HG02623 (cell line): ENCODE results near the gene PROSER1.
A peak's percentile ranks its signal among the peaks of the same experiment; 100 is the strongest.
"Not testable (repeated sequence)": the region's sequence is repeated elsewhere in the genome, so short reads cannot be mapped to it uniquely, and the experiment has no call there.

Experiments used
- ATAC-seq: cut with Tn5 transposase; IDR thresholded peaks from one replicate; pipeline ENCODE4 v1.9.1; 2021; ENCODE audit warnings: moderate library complexity; ENCODE audit not compliant: unreplicated experiment

PROSER1 gene

DNA sequence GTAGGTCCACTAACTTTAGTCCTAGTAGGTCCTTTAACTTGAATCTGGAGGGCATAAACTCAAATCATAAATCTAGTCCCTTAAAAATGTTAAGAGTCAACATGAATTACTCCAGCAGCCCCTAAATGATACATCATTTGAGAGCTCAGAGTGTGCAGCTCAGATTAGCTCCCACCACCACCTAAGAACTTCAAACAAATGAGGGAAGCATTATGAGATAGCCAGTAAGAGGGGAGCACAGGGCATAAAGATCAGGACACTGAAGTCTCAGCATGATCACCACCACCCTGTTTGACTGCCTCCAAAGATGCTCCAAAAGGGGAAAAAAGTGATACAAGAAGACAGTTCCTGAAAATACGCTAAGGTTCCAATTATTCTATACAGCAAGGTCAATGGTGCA, 5.7 kb downstream of the PROSER1 start:
- no peak for ATAC-seq

DNA sequence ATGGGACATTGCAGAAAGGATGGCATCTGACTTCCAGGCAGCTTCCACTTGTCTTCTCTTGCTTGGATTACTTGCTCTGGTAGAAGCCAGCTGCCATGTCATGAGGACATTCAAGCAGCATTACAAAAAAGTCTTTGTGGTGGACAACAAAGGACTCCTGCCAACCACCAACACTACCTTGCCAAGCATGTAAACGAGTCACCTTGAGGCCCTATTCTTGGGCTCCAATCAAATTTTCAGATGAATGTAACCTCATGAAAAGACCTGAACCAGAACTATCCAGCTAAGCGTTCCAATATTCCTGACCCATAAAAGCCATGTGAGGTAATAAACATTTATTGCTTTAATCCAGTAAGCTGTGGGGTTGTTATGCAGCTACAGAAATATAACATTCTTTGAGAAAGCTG, 12.5 kb downstream of the PROSER1 start:
- no peak for ATAC-seq

DNA sequence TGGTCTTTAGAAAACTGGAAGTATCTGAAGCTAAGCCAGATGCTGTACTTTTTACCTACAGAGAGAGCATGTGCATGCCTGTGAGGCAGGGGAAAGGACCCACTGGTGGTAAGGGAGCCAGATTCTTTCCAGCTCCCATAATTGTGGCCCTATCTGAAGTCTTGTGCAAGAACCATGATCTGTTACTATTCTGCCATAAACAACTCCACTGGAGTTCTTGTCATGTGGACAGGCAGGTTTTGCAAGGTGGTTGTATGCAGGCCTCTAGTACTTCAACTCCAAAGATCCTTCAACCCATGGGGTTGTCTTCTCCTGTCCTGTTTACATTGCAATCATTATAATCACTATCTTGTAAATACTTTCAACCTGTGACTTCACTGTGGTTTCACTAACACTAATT, 14.1 kb downstream of the PROSER1 start:
- ATAC-seq, result no peak

DNA sequence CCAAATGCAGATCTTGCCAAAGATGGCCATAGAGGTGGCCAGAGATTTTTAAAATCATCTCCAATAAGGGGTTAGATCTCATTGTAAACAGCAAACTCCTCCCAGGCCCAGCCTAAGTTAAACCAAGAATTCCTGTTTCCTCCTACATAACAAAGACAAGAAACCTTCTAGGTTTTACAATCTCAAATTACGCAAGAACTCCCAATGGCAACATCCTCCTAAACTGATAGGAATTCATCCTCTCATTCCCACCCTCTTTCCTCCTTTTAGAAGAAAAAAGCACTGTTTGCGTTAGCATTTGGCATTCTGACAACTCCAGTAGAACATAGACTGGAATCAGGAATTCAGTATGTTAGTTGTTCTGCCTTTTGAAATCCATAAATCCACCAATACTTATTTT, 14.6 kb downstream of the PROSER1 start:
- no peak for ATAC-seq

DNA sequence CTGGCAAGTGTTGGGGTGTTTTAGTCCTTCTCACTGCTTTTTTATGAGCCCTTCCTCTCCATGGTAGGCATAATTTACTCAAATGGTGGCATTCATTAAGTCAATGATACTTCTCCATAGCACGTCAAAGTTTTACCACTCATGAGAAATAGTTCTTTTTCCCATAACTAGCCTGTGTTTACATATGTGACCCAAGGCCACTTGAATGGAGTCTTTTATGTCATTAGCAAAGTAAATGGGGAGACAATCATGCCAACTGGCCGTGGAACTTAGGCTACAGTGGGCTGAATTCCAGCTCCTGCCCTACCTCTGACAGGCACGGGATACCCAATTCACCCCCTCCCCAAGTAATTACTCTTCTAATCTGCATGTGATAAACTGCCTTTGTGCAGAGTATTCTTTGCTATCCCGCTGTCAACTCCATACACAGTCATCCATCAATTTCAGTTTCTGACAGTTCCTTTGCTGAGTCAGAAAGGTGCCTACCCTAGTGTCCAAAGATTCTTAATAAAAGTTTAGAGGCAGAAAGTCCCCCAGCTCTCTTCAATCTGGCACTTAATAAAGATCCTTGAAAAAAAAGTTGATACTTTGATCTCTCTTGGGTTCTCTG, 16.9 kb downstream of the PROSER1 start:
- no peak for ATAC-seq

DNA sequence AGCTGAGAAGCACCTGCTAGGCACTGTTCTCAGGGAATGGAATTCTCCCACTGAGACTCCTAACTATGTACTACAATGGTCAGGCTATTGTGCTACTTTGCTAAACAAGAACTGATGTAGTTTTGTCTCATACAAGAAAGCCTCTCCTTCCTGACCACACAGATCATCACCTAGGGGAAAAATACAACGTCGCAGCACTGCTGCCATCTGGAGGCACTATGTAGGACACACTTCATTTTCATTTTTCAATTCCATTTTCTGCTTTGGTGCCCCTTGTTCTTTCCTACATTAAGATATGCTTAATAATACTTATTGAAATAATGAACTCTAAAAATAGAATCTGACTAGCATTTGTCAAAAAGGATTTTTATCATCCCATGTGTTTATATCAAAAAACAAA, 21.1 kb downstream of the PROSER1 start:
- ATAC-seq, result peak; percentile 73

DNA sequence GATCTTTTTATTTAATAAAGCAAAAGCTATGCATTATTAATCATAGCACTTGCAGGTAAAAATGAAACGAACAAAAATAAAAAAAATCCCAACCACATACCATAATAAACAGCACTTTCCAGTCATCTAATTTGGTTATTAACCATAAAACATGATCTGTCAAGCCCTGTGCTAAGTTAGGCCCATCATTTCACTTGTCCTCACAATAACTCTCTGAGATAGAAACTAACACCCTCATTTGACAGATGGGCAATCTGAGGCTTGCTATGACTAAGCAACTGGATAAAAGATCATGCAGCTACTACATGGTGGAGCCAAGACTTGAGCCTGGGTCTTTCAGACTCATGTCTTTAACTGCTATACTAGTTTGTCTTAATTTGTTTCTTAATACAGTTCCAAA, 21.8 kb downstream of the PROSER1 start:
- peak; percentile 66 for ATAC-seq

DNA sequence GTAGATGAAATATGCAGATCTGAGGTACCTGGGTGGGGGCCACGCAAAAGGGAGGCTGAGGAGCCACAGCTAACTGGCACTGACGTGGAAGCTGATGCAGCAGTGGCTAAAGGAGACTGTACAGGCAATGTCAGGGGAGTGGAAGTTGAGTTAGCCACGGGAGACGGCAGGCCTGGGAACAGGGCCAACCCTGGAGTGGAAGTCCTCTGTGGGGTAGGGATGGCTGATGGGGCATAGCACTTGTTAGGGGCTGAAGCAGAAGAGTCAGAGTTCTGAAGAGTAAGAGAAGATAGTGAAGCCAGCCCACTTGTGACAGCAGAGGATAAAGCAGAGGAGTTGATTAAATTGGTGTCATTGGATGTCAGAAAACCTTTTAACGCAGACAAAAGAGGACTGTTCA, 24.4 kb downstream of the PROSER1 start:
- ATAC-seq, result no peak

DNA sequence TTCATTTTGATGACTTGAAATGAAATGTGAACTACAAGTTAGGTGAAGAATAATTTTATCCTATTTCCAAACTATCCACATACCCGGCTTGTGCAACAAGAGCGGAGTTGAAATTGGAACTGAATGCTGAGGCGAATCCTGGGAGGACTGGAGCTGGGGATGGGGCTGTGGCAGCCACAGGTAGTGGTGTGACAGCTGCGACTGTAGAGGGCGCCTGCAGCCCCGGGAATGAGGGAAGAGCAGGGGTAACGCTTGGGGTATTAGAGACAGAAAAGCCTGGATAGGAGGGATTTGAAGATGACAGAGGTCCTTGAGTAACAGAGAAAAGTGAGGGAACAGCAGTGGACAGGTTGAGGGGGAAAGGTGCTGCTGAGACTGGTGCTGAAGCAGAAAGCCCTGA, 25.3 kb downstream of the PROSER1 start:
- no peak for ATAC-seq

DNA sequence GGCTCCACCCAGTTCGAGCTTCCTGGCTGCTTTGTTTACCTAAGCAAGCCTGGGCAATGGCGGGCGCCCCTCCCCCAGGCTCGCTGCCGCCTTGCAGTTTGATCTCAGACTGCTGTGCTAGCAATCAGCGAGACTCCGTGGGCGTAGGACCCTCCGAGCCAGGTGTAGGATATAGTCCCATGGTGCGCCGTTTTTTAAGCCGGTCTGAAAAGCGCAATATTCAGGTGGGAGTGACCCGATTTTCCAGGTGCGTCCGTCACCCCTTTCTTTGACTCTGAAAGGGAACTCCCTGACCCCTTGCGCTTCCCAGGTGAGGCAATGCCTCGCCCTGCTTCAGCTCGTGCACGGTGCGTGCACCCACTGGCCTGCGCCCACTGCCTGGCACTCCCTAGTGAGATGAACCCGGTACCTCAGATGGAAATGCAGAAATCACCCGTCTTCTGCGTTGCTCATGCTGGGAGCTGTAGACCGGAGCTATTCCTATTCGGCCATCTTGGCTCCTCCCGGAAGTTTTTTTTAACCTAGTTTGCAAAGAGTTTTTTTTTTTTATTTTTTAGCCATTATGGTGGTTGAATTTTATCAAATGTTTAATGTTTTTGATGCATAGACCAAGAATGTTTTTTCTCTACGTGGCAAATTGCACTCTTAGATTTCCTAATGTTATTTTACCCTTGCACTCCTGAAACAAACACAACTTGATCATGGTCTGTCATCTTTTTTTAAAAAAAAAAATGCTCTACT, 31.3 kb downstream of the PROSER1 start:
- not testable (repeated sequence) for ATAC-seq

DNA sequence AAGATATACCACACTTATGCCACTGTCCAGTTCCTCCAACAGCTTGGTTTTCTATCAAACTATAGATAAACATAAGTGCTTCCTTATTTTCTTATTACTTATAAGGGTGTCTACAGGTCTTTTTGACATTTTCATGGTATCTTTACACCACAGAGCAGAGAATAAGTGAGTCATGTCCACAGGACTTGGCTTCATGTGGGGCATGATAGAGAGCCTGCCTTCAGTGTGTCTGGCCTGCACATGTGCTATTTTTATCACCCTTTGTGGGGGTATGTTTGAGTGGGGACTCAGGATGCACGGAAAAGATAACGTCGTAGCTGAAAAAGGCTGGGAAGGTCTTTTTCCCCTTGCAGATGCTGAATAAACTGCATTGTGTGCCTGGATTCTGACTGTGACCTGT, 39.1 kb downstream of the PROSER1 start:
- ATAC-seq, result no peak

DNA sequence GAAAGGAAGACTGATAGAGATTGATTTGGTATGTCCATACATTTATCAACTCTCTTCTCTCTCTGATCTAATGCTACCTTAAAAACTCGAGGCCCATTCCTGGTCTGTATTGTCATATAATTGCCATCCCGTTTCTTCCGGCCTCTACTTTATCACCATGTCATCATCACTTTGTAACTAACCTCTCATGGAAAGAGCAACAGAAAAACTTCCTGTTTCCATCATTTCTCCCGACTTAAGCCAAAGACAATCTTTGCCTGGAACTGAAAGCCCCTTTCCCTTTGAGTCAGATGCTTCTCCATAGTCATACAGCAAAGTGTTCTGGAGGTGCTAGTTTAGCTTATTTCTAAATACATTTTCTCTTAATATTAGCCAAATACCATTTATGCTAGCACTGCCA, 44.5 kb downstream of the PROSER1 start:
- no peak for ATAC-seq

DNA sequence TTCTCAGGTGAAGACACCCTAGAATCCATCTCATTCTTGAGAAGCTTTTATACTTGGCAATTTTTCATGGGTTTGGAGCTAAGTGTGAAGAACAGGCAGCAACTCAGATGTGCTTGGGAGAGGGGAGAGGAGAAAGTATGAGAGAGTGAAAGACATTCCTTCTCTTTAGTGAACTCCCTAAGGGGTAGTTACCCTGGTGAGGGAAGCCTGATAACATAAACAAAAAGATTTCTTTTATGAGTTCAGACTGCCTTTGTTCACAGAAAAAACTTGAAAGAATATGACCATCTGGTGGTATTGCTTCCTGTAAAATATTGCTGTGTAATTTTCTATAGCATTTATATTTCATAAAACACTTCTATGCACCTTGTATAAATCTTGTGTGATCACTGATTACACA, 47.2 kb downstream of the PROSER1 start, which contains the start of gene STOML3:
Gene STOML3 (minus strand): TSS at position 139 of the 400 bp plus-strand sequence. CDS start 110 bp downstream, at position 29.
- no peak for ATAC-seq

DNA sequence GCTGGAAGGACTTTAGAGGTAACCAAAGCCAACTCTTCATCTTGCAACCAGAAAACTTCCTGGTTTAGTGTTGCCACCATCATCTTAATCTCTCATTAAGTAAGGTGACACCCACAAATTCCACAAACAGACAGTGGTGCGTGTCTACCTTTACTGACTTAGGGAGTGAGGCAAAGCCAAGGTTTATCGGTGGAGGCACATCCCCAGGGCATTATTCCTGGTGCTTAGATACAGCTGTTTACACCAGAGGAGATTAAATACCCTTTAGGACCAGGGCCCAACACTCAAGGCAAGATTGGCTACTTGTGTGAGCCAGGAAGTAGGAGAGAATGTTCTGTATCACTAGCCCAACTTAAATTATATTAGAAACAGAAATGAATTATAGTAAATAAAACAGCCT, 56.8 kb downstream of the PROSER1 start:
- ATAC-seq, result no peak

DNA sequence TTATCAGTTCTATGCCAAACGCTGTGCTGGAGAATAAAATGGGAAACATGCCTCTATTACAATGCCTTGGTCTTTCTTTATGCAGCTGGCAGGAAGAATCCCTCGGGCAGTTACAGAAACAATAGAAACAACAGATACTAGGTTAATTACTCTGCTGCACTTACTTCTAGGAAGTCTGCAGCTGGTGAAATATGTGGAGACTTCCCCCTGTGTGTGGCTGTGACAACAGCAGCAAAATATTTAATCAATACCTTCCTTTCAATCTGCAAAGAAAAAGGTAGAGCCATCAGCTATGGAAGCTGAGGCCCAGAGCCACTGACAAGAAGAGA, 57.2 kb downstream of the PROSER1 start:
- no peak for ATAC-seq

DNA sequence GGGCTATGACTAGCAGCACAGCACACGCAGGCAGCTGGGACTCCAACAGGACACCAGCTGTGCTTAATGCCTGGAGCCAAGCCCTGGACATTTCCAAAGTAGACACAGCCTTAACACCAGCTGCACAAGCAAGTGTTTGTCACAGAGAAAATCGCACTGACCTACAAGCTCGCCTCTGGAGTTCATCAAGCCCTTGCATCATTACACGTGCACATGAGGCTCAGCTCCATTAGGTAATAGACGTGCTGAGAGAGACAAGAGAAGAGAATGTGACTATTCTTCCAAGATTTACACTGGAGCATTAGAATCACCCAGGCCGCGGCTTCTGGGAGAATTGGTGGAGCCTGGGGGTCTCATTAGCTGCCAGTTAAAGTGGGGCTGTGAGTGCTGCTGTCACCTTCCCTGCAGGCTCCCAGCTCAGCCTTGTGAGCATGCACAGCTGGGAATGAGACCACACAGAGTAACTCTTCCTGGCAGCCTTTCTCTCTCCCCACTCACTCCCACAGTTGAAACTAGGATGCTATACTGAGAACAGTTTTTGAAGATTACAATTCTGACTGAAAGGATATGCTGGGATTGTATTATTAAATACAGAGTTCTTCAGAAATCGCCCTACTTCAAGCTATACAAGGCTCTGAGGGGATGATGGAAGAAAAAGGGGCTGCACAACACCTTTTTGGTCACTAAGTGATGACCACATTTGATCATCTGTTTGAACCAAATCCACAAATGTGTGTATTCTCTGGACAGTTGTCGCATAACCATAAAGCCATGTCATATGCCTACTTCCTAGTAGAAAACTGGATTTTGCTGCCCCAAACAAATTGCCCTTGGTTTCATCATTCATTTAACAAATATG, 57.8 kb downstream of the PROSER1 start:
- ATAC-seq, result no peak

DNA sequence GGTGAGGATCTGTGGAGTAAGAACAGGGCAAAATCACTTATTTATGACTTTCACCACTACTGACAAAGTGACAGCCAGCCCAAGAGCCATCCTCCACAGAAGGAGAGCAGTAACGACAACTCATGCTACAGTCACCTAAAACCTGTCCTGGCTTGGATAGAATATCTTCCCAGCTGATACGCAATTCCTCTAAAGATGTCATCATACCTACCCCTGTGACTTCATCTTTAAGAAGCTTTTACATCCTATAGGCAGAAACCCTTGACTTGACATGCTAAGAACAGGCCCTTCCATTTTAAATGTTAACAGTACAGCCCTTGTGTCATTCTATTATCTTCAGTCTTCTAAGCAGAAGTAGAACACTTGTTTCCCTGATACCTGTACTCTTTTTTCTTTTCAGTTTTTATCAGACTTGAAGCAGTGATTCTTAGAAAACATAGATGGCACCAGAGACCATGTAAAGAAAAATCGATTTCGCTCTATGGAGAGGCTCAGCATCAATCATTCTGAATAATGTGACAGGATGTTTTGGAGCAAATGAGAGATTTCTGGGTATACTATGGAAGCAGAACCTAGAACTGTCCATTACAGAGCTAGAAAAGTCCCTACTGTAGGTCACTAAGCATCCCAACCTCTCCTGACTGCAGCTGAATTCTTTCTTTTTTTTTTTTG, 67.4 kb downstream of the PROSER1 start:
- no peak for ATAC-seq

DNA sequence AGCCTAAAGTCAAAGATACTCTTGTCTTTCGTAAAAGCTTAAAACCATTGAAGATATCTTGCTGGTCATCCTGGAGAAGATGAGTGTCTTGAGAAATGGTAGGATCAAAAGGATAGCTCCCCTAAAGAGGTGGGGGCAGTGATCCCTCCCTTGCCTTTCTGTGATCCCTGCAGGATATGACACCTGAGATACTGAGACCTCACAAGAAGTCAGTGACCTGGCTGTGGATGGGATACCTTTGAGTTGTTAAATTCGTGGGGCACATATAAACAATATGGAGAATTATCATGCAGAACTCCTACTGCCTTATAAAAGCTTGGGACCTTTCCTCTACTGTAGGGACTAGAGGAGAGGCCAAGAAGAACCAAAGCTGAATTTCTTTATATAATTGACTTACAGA, 68.7 kb downstream of the PROSER1 start:
- ATAC-seq, result no peak

DNA sequence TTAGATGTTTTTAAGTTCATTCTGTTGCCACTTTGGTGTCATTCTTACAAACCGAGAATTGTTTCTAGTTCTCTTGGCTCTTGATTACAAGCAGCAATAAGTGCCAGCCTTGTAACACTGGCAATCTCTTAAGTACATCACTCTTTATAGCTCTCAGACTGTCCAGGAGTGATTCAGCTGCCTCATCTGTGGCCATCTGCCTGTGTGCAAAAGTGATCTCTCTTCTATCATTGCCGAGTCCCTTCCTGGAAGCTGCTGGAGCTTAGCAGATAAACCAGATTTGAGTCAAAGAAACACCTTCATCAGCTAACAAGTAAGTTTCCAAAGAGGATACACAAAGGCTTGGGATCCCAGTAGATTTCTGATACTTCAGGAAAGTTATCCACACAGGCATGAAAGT, 70.4 kb downstream of the PROSER1 start:
- ATAC-seq, result no peak

DNA sequence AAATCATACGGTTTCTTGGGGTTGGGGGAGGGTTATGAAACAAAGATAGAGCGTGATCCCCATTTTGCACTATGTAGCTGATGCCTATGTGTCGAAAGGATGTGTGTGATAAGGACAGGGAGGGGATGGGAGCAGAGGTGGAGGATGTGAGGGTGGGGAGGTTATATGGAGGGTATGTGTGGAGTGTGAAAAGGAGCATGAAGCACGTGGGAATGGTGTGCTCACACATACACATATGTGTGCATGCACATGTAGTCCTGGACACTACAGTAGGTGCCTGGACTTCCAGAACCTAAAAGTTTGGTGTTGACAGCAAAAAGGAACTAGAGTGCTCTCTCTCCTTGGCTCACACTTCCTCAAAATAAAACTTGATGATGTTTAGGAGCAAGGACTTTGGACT, 72.6 kb downstream of the PROSER1 start:
- no peak for ATAC-seq

DNA sequence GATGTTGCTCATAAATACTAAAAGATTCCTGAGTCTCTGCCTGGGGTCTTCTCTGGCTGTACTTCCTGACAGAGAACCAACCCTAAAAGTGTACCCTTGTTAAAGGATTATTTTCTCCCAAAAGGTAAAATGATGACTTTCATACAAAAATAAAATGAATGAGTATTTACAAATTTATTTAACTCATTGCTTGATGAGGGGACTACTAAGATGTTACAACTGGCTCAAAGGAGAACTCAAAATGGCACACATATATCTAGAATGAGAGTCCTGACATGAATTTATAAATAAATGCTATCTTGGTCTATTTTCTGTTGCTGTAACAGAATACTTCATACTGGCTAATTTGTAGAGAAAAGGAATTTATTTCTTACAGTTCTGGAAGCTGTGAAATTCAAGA, 77.7 kb downstream of the PROSER1 start:
- no peak for ATAC-seq
